ENCODE measurements around the gene CHN1.

CHN1 gene

GRCh38 chr2:174870787-174871186 lies 134.4 kb downstream of the CHN1 start:
- DNase-seq (ENCODE audit: low read depth) = no peak
- TF ChIP-seq, protein P1, sequence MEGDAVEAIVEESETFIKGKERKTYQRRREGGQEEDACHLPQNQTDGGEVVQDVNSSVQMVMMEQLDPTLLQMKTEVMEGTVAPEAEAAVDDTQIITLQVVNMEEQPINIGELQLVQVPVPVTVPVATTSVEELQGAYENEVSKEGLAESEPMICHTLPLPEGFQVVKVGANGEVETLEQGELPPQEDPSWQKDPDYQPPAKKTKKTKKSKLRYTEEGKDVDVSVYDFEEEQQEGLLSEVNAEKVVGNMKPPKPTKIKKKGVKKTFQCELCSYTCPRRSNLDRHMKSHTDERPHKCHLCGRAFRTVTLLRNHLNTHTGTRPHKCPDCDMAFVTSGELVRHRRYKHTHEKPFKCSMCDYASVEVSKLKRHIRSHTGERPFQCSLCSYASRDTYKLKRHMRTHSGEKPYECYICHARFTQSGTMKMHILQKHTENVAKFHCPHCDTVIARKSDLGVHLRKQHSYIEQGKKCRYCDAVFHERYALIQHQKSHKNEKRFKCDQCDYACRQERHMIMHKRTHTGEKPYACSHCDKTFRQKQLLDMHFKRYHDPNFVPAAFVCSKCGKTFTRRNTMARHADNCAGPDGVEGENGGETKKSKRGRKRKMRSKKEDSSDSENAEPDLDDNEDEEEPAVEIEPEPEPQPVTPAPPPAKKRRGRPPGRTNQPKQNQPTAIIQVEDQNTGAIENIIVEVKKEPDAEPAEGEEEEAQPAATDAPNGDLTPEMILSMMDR (IDR thresholded peaks at IDR 0.05; ENCODE audit: low read depth, low read length, missing control alignments) = no peak
- H3K4me3 ChIP-seq (ENCODE audit: low read depth, low read length) = no peak overlapping the region

- DNase-seq (ENCODE audit: low read depth) = no peak
- TF ChIP-seq, protein P1 (IDR thresholded peaks at IDR 0.05; ENCODE audit: low read depth, low read length, missing control alignments) = no peak
- H3K4me3 ChIP-seq (ENCODE audit: low read depth, low read length) = no peak overlapping the region
Measured at GRCh38 chr2:174868878-174869277, 136.3 kb downstream of the CHN1 start.

GRCh38 chr2:174866421-174866820 lies 138.8 kb downstream of the CHN1 start:
- TF ChIP-seq, protein P1 (IDR thresholded peaks at IDR 0.05; ENCODE audit: low read depth, low read length, missing control alignments) = no peak
- no peak for DNase-seq (ENCODE audit: low read depth)

GRCh38 chr2:174863183-174863582 lies 142.0 kb downstream of the CHN1 start:
- no peak for DNase-seq (ENCODE audit: low read depth)
- TF ChIP-seq, protein P1 (IDR thresholded peaks at IDR 0.05; ENCODE audit: low read depth, low read length, missing control alignments) = no peak
- no peak overlapping the region for H3K4me3 ChIP-seq (ENCODE audit: low read depth, low read length)

More at GRCh38 chr2:174866421-174866820, 138.8 kb downstream of the CHN1 start:
- no peak overlapping the region for H3K4me3 ChIP-seq (ENCODE audit: low read depth, low read length)

DNA sequence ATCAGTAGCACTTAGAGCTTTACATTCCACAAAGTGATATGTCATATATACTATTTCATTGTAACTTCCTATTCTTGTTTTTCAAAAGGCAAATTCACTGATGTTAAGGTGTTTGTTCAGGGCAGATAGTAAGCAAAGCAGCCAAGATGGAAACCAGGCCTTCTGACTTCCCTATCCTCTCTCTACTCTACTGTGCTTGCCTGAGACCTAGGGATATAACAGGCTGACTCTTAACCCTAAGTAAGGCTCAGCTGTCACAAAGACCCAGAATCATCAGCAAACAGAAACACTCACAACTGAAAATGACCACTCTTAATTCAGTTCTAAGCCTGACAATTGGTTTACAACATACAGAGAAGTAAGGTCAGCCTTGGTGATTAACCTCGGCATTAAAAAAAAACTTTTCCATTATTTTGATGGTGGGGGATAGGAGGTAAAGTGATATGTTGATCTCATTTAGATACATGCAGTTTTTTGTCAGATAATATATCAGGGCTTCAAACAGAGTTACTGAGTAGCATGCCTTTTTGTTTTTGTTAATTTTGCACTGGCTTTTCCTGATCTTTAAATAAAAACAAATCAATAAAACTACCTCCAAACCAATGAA lies 145.5 kb downstream of the CHN1 start:
- H3K4me3 ChIP-seq (ENCODE audit: low read depth, low read length) = no peak overlapping the region
- DNase-seq (ENCODE audit: low read depth) = no peak
- TF ChIP-seq, protein P1 (IDR thresholded peaks at IDR 0.05; ENCODE audit: low read depth, low read length, missing control alignments) = no peak

- DNase-seq (ENCODE audit: low read depth) = no peak
- H3K4me3 ChIP-seq (ENCODE audit: low read depth, low read length) = no peak overlapping the region
- TF ChIP-seq, protein P1 (IDR thresholded peaks at IDR 0.05; ENCODE audit: low read depth, low read length, missing control alignments) = no peak
Measured at GRCh38 chr2:174858745-174859144, 146.4 kb downstream of the CHN1 start.

DNA sequence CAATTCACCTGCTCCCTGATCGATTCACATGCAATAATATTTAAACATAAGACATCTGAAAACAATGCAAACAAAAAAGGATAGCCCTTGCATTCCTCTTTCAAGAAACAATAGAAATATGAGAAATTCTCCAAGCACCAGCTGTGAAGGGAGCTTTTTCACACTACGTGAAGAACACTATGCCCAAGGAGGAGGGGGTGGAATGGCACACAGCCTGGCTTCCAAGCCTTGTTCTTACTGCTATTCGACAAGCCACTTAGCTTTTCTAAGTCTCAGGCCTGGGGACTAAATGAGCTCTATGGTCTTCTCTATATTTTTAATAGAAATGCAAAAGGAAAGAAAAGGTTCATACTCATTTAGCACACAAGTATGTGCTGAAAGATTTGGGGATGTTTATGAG lies 148.7 kb downstream of the CHN1 start:
- DNase-seq (ENCODE audit: low read depth) = no peak
- TF ChIP-seq, protein P1 (IDR thresholded peaks at IDR 0.05; ENCODE audit: low read depth, low read length, missing control alignments) = no peak
- no peak overlapping the region for H3K4me3 ChIP-seq (ENCODE audit: low read depth, low read length)
